ENCODE data around the gene SMIM45.

The SMIM45 gene

GRCh38 chr22:42001121-42001520 lies 49.2 kb downstream of the SMIM45 start:
- Histone ChIP-seq H3K79me2 (ENCODE audit: insufficient read depth, low read length) (no peaks in the 10 kb centered on the region), H3K36me3 (ENCODE audit: insufficient read depth, low read length) (no peaks in the 10 kb centered on the region; the same call in 1 of the 2 replicates), H3K9me3 (ENCODE audit: low read length) (no peaks in the 10 kb centered on the region), H4K20me1 (ENCODE audit: insufficient read depth, low read length) (no peaks in the 10 kb centered on the region), H3K4me1 (ENCODE audit: insufficient read depth, low read length, severe bottlenecking) (peaks cover 12% of the 10 kb centered on the region), H3K4me3 (ENCODE audit: low read depth, low read length, poor library complexity, severe bottlenecking) (no peak overlapping the region), H2AFZ (ENCODE audit: low read length) (no peak overlapping the region), H3K9ac (ENCODE audit: low read length) (no peak overlapping the region), H3K9me2 (ENCODE audit: low read depth, low read length) (no peaks in the 10 kb centered on the region), H3K27me3 (ENCODE audit: insufficient read depth, low read length) (peaks cover 5% of the 10 kb centered on the region; the same call in 1 of the 2 replicates), H3K27ac (ENCODE audit: low read depth, low read length, poor library complexity, severe bottlenecking) (no peak overlapping the region), H3F3A (ENCODE audit: insufficient read depth, low read length) (no peaks in the 10 kb centered on the region), H3K4me2 (ENCODE audit: low read length) (no peak overlapping the region)
- TF ChIP-seq EZH2 (IDR thresholded peaks at IDR 0.05; ENCODE audit: borderline replicate concordance, low read length) (no peak), CTCF (IDR thresholded peaks at IDR 0.05; ENCODE audit: low read length) (no peak)

- H3K27ac ChIP-seq (ENCODE audit: low read depth, low read length, poor library complexity, severe bottlenecking) = no peak overlapping the region
- H3K9me2 ChIP-seq (ENCODE audit: low read depth, low read length) = no peaks in the 10 kb centered on the region
- peaks cover 5% of the 10 kb centered on the region; the same call in 1 of the 2 replicates for H3K27me3 ChIP-seq (ENCODE audit: insufficient read depth, low read length)
- H2AFZ ChIP-seq (ENCODE audit: low read length) = no peak overlapping the region
- no peaks in the 10 kb centered on the region for H3K9me3 ChIP-seq (ENCODE audit: low read length)
- H3F3A ChIP-seq (ENCODE audit: insufficient read depth, low read length) = no peaks in the 10 kb centered on the region
- no peak for TF ChIP-seq CTCF (IDR thresholded peaks at IDR 0.05; ENCODE audit: low read length)
- no peaks in the 10 kb centered on the region for H3K79me2 ChIP-seq (ENCODE audit: insufficient read depth, low read length)
- no peak overlapping the region for H3K4me2 ChIP-seq (ENCODE audit: low read length)
- H3K36me3 ChIP-seq (ENCODE audit: insufficient read depth, low read length) = no peaks in the 10 kb centered on the region; the same call in 1 of the 2 replicates
- no peak overlapping the region for H3K4me3 ChIP-seq (ENCODE audit: low read depth, low read length, poor library complexity, severe bottlenecking)
- no peaks in the 10 kb centered on the region for H4K20me1 ChIP-seq (ENCODE audit: insufficient read depth, low read length)
- peaks cover 12% of the 10 kb centered on the region for H3K4me1 ChIP-seq (ENCODE audit: insufficient read depth, low read length, severe bottlenecking)
- H3K9ac ChIP-seq (ENCODE audit: low read length) = no peak overlapping the region
Measured at GRCh38 chr22:42001706-42002105, 49.8 kb downstream of the SMIM45 start.

- H3K4me3 ChIP-seq (ENCODE audit: low read depth, low read length, poor library complexity, severe bottlenecking) = no peak overlapping the region
- peaks cover 15% of the 10 kb centered on the region for H3K9me3 ChIP-seq (ENCODE audit: low read length)
- no peak overlapping the region for H2AFZ ChIP-seq (ENCODE audit: low read length)
- no peaks in the 10 kb centered on the region for H3K4me1 ChIP-seq (ENCODE audit: insufficient read depth, low read length, severe bottlenecking)
- H4K20me1 ChIP-seq (ENCODE audit: insufficient read depth, low read length) = no peaks in the 10 kb centered on the region
- no peak overlapping the region for H3K27ac ChIP-seq (ENCODE audit: low read depth, low read length, poor library complexity, severe bottlenecking)
- no peaks in the 10 kb centered on the region for H3F3A ChIP-seq (ENCODE audit: insufficient read depth, low read length)
- no peaks in the 10 kb centered on the region for H3K9me2 ChIP-seq (ENCODE audit: low read depth, low read length)
- H3K9ac ChIP-seq (ENCODE audit: low read length) = no peak overlapping the region
- H3K79me2 ChIP-seq (ENCODE audit: insufficient read depth, low read length) = no peaks in the 10 kb centered on the region
- H3K36me3 ChIP-seq (ENCODE audit: insufficient read depth, low read length) = no peaks in the 10 kb centered on the region
- H3K4me2 ChIP-seq (ENCODE audit: low read length) = no peak overlapping the region
- no peak for TF ChIP-seq CTCF (IDR thresholded peaks at IDR 0.05; ENCODE audit: low read length)
- no peak for TF ChIP-seq EZH2 (IDR thresholded peaks at IDR 0.05; ENCODE audit: borderline replicate concordance, low read length)
- no peaks in the 10 kb centered on the region for H3K27me3 ChIP-seq (ENCODE audit: insufficient read depth, low read length)
Measured at GRCh38 chr22:42007922-42008321, 56.0 kb downstream of the SMIM45 start.

All from OCI-LY1 (cell line).